HEK293 (cell line): ENCODE measurements around the gene INPP5A.

Source experiments
- BCL6B ChIP-seq: fragments of 450-650 bp; formaldehyde crosslinking; IDR thresholded peaks from 2 replicates; pipeline ENCODE4 v1.5.1; 2017; ENCODE audit warnings: missing biosample characterization, missing genetic modification characterization
- HOXC10 ChIP-seq: sonication (generic); formaldehyde crosslinking; IDR thresholded peaks from 2 replicates; pipeline ENCODE4 v1.8.1; 2023; ENCODE audit warnings: mild to moderate bottlenecking, missing genetic modification reagents
- HOXD13 ChIP-seq: sonication (generic); formaldehyde crosslinking; IDR thresholded peaks from 2 replicates; pipeline ENCODE4 v1.8.0; 2022; ENCODE audit warnings: missing genetic modification reagents, borderline replicate concordance
- KLF17 ChIP-seq: fragments of 450-650 bp; formaldehyde crosslinking; IDR thresholded peaks from 2 replicates; pipeline ENCODE4 v1.5.1; 2016; ENCODE audit warnings: missing biosample characterization, missing genetic modification characterization
- KLF9 ChIP-seq: fragments of 450-650 bp; formaldehyde crosslinking; IDR thresholded peaks from 2 replicates; pipeline ENCODE4 v1.5.1; 2016; ENCODE audit warnings: missing biosample characterization, missing genetic modification characterization, low read depth
- PRDM10 ChIP-seq: fragments of 450-650 bp; formaldehyde crosslinking; IDR thresholded peaks from 2 replicates; pipeline ENCODE4 v1.5.1; 2016; ENCODE audit warnings: missing biosample characterization, missing genetic modification characterization
- REPIN1 ChIP-seq: fragments of 450-650 bp; formaldehyde crosslinking; IDR thresholded peaks from 2 replicates; pipeline ENCODE4 v1.5.1; 2017; ENCODE audit warnings: missing biosample characterization, missing genetic modification characterization, low read depth
- TSHZ1 ChIP-seq: fragments of 450-650 bp; formaldehyde crosslinking; IDR thresholded peaks from 2 replicates; pipeline ENCODE4 v1.5.1; 2016; ENCODE audit warnings: missing biosample characterization, missing genetic modification characterization, borderline replicate concordance
- WT1 ChIP-seq: fragments of 450-650 bp; formaldehyde crosslinking; IDR thresholded peaks from 2 replicates; pipeline ENCODE4 v1.5.1; 2016; ENCODE audit warnings: missing biosample characterization, missing genetic modification characterization
- ZBTB11 ChIP-seq: fragments of 450-650 bp; formaldehyde crosslinking; conservative IDR thresholded peaks from 2 replicates; pipeline ENCODE4 v1.5.1; 2016; ENCODE audit warnings: low read depth, missing biosample characterization, missing genetic modification characterization
- ZBTB48 ChIP-seq: fragments of 450-650 bp; formaldehyde crosslinking; IDR thresholded peaks from 2 replicates; pipeline ENCODE4 v1.5.1; 2016; ENCODE audit warnings: missing biosample characterization, missing genetic modification characterization
- ZEB2 ChIP-seq: fragments of 450-650 bp; formaldehyde crosslinking; IDR thresholded peaks from 2 replicates; pipeline ENCODE4 v1.5.1; 2016; ENCODE audit warnings: missing biosample characterization, missing genetic modification characterization
- ZFP37 ChIP-seq: fragments of 450-650 bp; formaldehyde crosslinking; IDR thresholded peaks from 2 replicates; pipeline ENCODE4 v1.5.1; 2016; ENCODE audit warnings: missing biosample characterization, missing genetic modification characterization
- ZNF223 ChIP-seq: fragments of 450-650 bp; formaldehyde crosslinking; IDR thresholded peaks from 2 replicates; pipeline ENCODE4 v1.5.1; 2016; ENCODE audit warnings: missing biosample characterization, missing genetic modification characterization
- ZNF391 ChIP-seq: fragments of 450-650 bp; formaldehyde crosslinking; IDR thresholded peaks from 2 replicates; pipeline ENCODE4 v1.5.1; 2016; ENCODE audit warnings: low read depth, missing biosample characterization, missing genetic modification characterization, borderline replicate concordance
- ZNF394 ChIP-seq: fragments of 450-650 bp; formaldehyde crosslinking; IDR thresholded peaks from 2 replicates; pipeline ENCODE4 v1.5.1; 2016; ENCODE audit warnings: missing biosample characterization, missing genetic modification characterization, mild to moderate bottlenecking, moderate library complexity, borderline replicate concordance
- ZNF423 ChIP-seq: fragments of 450-650 bp; formaldehyde crosslinking; IDR thresholded peaks from 2 replicates; pipeline ENCODE4 v1.5.1; 2016; ENCODE audit warnings: missing biosample characterization, missing genetic modification characterization
- ZNF48 ChIP-seq: fragments of 450-650 bp; formaldehyde crosslinking; IDR thresholded peaks from 2 replicates; pipeline ENCODE4 v1.5.1; 2016; ENCODE audit warnings: missing biosample characterization, missing genetic modification characterization
- ZNF561 ChIP-seq: fragments of 450-650 bp; IDR thresholded peaks from 2 replicates; pipeline ENCODE4 v1.5.1; 2018; ENCODE audit warnings: missing biosample characterization, missing genetic modification characterization, borderline replicate concordance
- ZNF600 ChIP-seq: fragments of 450-650 bp; formaldehyde crosslinking; IDR thresholded peaks from 2 replicates; pipeline ENCODE4 v1.5.1; 2016; ENCODE audit warnings: missing biosample characterization, missing genetic modification characterization
- ZNF621 ChIP-seq: fragments of 450-650 bp; formaldehyde crosslinking; IDR thresholded peaks from 2 replicates; pipeline ENCODE4 v1.5.1; 2017; ENCODE audit warnings: missing biosample characterization, missing genetic modification characterization
- ZNF658 ChIP-seq: fragments of 450-650 bp; formaldehyde crosslinking; IDR thresholded peaks from 2 replicates; pipeline ENCODE4; 2016; ENCODE audit warnings: missing biosample characterization, missing genetic modification characterization
- ZNF677 ChIP-seq: fragments of 450-650 bp; IDR thresholded peaks from 2 replicates; pipeline ENCODE4 v1.5.0; 2018; ENCODE audit warnings: missing biosample characterization, mild to moderate bottlenecking, missing genetic modification characterization, moderate library complexity
- ZNF837 ChIP-seq: fragments of 450-650 bp; formaldehyde crosslinking; IDR thresholded peaks from 2 replicates; pipeline ENCODE4 v1.5.1; 2016; ENCODE audit warnings: missing biosample characterization, missing genetic modification characterization
- ZSCAN16 ChIP-seq: fragments of 450-650 bp; formaldehyde crosslinking; IDR thresholded peaks from 2 replicates; pipeline ENCODE4 v1.5.1; 2016; ENCODE audit warnings: missing biosample characterization, missing genetic modification characterization
- ZSCAN30 ChIP-seq: fragments of 450-650 bp; IDR thresholded peaks from 2 replicates; pipeline ENCODE4 v1.5.1; 2018; ENCODE audit warnings: missing biosample characterization, mild to moderate bottlenecking, missing genetic modification characterization, moderate library complexity

INPP5A gene

GRCh38 chr10:132575320-132576201 is 38.0 kb downstream of the INPP5A start (continued):
- peak; percentile 54; the same call in 1 of the 2 replicates for TF ChIP-seq ZNF600 (tag by site-specific recombination)
- TF ChIP-seq ZNF658 (tag by site-specific recombination): no peak
- peak; percentile 85; the same call in 1 of the 2 replicates for TF ChIP-seq ZSCAN16
- no peak for TF ChIP-seq REPIN1
- no peak for TF ChIP-seq HOXC10
- TF ChIP-seq ZNF677 (tag by site-specific recombination): no peak
- no peak for TF ChIP-seq ZBTB11 (tag by site-specific recombination)
- no peak for TF ChIP-seq ZNF423 (tag by site-specific recombination)
- TF ChIP-seq ZNF223 (tag by site-specific recombination): no peak
- no peak for TF ChIP-seq ZNF394 (tag by site-specific recombination)
- no peak for TF ChIP-seq KLF9 (tag by site-specific recombination)
- TF ChIP-seq ZNF391 (tag by site-specific recombination): no peak
- TF ChIP-seq ZNF621 (tag by site-specific recombination): no peak
- peak; percentile 32; the same call in 1 of the 2 replicates for TF ChIP-seq KLF17 (tag by site-specific recombination)
- TF ChIP-seq ZNF561 (tag by site-specific recombination): peak; percentile 63; the same call in 1 of the 2 replicates
- TF ChIP-seq ZSCAN30 (tag by site-specific recombination): 0 out of 2 replicates have a peak, but pooled peaks have one; percentile 29
- peak; percentile 42 for TF ChIP-seq ZEB2 (tag by site-specific recombination)
- TF ChIP-seq PRDM10 (tag by site-specific recombination): no peak
- no peak for TF ChIP-seq ZNF48 (tag by site-specific recombination)
- no peak for TF ChIP-seq BCL6B (tag by site-specific recombination)
- TF ChIP-seq TSHZ1 (tag by site-specific recombination): no peak; the same call in 1 of the 2 replicates
- peak; percentile 93 for TF ChIP-seq WT1 (tag by site-specific recombination)
- no peak for TF ChIP-seq ZNF837 (tag by site-specific recombination)
- TF ChIP-seq ZFP37: no peak
- TF ChIP-seq ZBTB48: no peak
- 0 out of 2 replicates have a peak, but pooled peaks have one; percentile 19 for TF ChIP-seq HOXD13 (CRISPR knock-in tag)
